ENCODE measurements around the gene CERK.
A peak's percentile ranks its signal among the peaks of the same experiment; 100 is the strongest.

CERK gene

GRCh38 chr22:46662226-46662625 is 75.8 kb downstream of the CERK start:
- DNase-seq (ENCODE audit: low read depth in 2 of 2), result no peak

GRCh38 chr22:46661221-46661851 is 76.7 kb downstream of the CERK start:
- DNase-seq (ENCODE audit: low read depth in 2 of 2), result peak in 1 of 2 donors; percentile 47

GRCh38 chr22:46660604-46661201 is 77.3 kb downstream of the CERK start:
- no peak for DNase-seq (ENCODE audit: low read depth in 2 of 2)

GRCh38 chr22:46659791-46660186 is 78.3 kb downstream of the CERK start:
- DNase-seq (ENCODE audit: low read depth in 2 of 2), result no peak

GRCh38 chr22:46659059-46659790 is 78.8 kb downstream of the CERK start:
- no peak for DNase-seq (ENCODE audit: low read depth in 2 of 2)

GRCh38 chr22:46657996-46658947 is 79.8 kb downstream of the CERK start:
- no peak for DNase-seq (ENCODE audit: low read depth in 2 of 2)

GRCh38 chr22:46657655-46657953 is 80.4 kb downstream of the CERK start:
- DNase-seq (ENCODE audit: low read depth in 2 of 2), result no peak

GRCh38 chr22:46656856-46657654 is 81.0 kb downstream of the CERK start:
- DNase-seq (ENCODE audit: low read depth in 2 of 2), result no peak

GRCh38 chr22:46655861-46656608 is 82.0 kb downstream of the CERK start:
- no peak for DNase-seq (ENCODE audit: low read depth in 2 of 2)

- no peak for DNase-seq (ENCODE audit: low read depth in 2 of 2)
Measured at GRCh38 chr22:46654927-46655595, 83.0 kb downstream of the CERK start.

- no peak for DNase-seq (ENCODE audit: low read depth in 2 of 2)
Measured at GRCh38 chr22:46654426-46654825, 83.6 kb downstream of the CERK start.

- DNase-seq (ENCODE audit: low read depth in 2 of 2), result no peak
Measured at GRCh38 chr22:46653596-46653995, 84.5 kb downstream of the CERK start.

- no peak for DNase-seq (ENCODE audit: low read depth in 2 of 2)
Measured at GRCh38 chr22:46652847-46653331, 85.2 kb downstream of the CERK start.

GRCh38 chr22:46652081-46652846 is 85.8 kb downstream of the CERK start:
- DNase-seq (ENCODE audit: low read depth in 2 of 2), result no peak

GRCh38 chr22:46651316-46651715 is 86.7 kb downstream of the CERK start:
- no peak for DNase-seq (ENCODE audit: low read depth in 2 of 2)

GRCh38 chr22:46650078-46650810 is 87.8 kb downstream of the CERK start:
- DNase-seq (ENCODE audit: low read depth in 2 of 2), result no peak

- no peak for DNase-seq (ENCODE audit: low read depth in 2 of 2)
Measured at GRCh38 chr22:46649141-46650077, 88.6 kb downstream of the CERK start.
